Erythroblast (primary cell): ENCODE results near the gene SERBP1.
"Not testable (repeated sequence)": the region's sequence is repeated elsewhere in the genome, so short reads cannot be mapped to it uniquely, and the experiment has no call there.

Experiments
- DNase-seq, 2 experiments: peaks; one replicate each; lab custom pipeline; 2025; lab: John Stamatoyannopoulos, UW
- GATA1 ChIP-seq: IDR thresholded peaks from 2 replicates; pipeline ENCODE4 v1.6.1; 2011; ENCODE audit warnings: low read depth, mild to moderate bottlenecking, control low read depth, low read length, moderate library complexity
- POLR2A ChIP-seq: IDR thresholded peaks from 2 replicates; pipeline ENCODE4 v1.6.1; 2011; ENCODE audit warnings: mild to moderate bottlenecking, low read length

The SERBP1 gene

DNA sequence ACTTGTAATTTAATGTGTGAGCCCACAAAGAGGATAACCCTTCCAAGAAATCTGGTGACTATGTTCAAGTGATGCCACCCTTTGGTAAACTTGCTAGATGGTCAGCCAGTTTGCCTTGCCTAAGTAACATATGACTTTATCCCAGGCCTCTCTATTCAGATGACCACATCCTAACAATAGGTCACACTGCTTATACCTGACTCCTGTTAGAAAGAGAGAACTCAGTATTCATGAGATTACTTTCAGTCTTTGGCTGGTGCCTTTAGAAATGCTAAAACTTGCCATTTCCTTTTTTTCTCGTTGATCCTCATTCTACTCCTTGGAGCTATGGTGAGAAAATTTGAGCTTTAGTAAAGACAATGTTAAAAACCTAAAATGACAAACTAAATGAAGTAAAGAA, 28.5 kb upstream of the SERBP1 start:
- TF ChIP-seq GATA1 (no peak), POLR2A (no peak)

DNA sequence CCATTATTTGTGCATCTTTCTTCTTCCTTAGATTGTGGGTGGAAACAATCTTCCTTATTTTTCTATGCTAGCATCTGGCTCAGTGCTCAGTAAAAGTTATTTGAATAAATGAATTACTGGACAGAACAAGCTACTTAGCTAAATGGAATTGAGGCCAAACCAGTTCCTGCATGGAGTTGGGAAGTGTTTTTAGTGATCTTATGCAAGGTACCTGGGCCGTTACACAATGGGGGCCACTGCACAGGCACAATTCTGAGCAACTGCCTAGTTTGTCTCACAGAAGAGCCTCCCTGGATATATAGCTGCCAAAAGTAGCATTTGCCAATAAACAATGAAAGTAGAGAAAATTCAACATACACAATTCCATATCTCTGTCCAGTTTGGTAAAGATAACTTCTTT, 27.0 kb upstream of the SERBP1 start:
- no peak for DNase-seq
- no peak for TF ChIP-seq GATA1
- TF ChIP-seq POLR2A, result no peak

More for the DNA sequence above, 28.5 kb upstream of the SERBP1 start:
- no peak for DNase-seq

DNA sequence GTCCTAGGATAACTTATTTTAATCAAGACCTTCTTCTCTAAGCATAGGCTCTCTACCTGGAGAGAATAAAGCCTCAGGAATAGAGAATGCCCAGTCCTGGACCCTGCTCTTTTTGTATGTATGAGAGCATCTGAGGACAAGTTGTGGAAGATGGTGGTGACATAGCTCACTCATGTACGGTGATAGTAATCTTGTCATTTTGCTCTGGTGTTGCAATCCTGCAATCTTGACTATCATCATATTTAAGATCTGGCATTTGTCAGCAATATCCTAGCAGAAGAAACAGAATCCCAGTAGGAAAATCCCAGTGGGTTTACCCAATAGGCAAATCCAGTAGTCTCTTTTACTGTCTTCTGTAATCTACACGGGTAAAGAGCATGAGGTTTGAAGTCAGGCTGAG, 21.6 kb upstream of the SERBP1 start:
- no peak for DNase-seq
- TF ChIP-seq POLR2A (no peak), GATA1 (no peak)

DNA sequence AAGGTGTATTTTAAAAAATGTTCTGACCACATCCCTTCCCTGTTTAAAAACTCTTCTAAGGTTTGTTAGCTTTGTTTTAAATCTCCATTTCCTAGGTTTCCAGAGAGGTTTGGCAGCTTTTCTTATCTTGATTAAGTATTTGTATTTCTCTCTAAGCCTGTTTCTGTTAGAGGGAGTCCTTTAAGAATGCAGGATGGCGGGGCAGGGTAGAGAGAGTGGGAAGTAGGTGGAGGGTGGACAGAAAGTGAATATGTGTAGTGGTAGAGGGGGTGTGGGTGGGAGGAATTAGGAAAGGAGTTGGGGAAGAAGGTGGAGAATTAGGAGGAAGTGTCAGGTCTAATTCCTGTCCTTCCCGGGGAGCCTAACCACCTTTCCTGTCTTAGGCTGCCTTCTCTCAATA, 21.2 kb upstream of the SERBP1 start:
- TF ChIP-seq GATA1 (no peak), POLR2A (no peak)
- DNase-seq, result no peak

DNA sequence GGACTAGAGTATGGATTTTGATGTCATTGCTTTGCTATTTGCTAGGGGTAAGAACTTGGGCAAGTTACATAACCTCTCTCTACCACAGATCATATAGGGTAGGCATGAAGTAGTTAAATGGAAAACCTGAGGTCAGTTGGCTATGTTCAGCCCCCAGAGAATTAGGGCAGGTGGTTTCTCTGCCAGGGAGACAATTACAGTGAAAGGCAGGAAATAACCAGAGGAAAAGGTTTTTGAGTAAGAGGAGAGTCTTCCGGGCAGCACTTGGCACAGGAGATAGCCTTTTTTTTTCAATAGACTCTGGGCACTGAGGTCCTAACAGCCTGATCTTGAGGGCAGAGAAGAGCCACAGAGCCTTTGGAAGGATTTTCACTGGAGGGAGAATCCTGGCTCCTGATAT, 16.7 kb upstream of the SERBP1 start:
- DNase-seq, result no peak
- TF ChIP-seq POLR2A (no peak), GATA1 (no peak)

DNA sequence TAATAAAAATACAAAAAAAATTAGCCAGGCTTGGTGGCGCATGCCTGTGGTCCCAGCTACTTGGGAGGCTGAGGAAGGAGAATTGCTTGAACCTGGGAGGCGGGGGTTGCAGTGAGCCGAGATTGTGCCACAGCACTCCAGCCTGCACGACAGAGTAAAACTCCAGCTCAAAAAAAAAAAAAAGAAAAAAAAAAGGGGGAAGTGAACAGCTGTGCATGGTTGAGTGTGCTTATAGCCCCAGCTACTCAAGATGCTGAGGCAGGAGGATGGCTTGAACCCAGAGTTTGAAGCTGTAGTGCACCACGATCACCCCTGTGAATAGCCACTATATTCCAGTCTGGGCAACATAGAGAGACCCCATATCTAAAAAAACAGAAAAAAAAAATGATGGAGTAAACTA, 15.8 kb upstream of the SERBP1 start:
- not testable (repeated sequence) for DNase-seq

DNA sequence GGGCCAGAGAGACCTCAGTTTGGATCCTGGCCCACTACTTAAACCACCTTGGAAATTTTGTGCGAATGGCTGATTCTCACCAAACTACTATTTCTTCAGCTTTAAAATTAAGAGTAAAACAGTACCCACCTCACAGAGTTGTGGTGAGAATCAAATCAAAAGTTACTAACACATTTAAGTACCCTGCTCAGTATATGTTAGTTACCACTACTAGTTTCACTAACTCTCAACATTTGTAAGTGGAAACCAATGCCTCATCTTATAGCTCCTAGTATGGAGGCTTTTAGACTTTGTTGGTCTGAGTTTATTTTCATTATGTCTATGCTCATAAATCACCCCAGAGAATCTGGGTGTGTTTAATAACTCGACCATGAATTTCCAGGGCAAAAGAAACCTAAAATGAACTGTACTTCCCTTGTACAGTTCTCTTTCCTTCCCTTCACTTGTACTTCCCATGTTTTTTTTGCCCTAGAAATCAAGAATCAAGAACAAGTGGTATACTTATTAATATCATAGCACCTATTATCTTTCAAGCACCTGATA, 11.6 kb upstream of the SERBP1 start:
- DNase-seq, result no peak
- no peak for TF ChIP-seq POLR2A
- no peak for TF ChIP-seq GATA1

DNA sequence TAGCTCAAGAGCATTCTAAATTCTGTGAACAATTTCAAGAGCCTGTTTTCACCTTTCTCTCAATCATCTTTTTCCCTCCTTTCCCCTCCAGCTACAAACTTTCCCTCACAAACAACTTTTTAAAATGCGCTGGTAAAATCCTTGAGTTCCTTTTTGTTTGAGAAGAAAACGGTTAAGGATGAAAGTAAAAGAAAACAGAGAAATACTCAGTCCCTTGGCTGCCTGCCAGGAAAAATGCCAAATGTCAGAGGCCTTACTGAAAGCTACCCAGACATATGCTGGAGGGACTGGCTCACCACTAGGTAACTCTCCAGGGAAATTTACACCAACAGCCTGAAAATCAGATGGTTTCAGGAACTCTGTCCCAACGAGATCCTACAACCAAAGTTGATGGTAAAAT, 11.0 kb upstream of the SERBP1 start:
- peak; percentile 33 to 57 for DNase-seq
- no peak for TF ChIP-seq GATA1
- TF ChIP-seq POLR2A, result no peak

DNA sequence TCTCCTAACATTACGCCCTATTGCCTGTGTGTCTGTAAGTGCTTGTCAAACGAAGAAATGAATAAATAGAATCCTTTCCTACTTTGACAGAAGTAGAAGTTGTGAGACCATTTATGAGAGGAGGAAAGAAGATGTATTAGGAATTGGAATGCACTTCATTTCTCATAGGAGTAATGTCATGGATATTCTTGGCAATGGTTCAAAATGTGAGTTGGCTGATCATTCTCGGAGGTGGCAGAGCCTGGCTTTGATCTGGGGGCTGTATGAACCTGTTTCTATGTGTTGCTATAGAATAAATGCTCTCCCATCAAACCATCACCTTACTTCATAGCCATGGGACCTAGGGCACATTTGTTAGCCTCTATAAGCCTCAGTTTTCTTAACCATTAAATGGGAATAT, 10.1 kb upstream of the SERBP1 start:
- DNase-seq, result no peak
- TF ChIP-seq GATA1 (no peak), POLR2A (no peak)

DNA sequence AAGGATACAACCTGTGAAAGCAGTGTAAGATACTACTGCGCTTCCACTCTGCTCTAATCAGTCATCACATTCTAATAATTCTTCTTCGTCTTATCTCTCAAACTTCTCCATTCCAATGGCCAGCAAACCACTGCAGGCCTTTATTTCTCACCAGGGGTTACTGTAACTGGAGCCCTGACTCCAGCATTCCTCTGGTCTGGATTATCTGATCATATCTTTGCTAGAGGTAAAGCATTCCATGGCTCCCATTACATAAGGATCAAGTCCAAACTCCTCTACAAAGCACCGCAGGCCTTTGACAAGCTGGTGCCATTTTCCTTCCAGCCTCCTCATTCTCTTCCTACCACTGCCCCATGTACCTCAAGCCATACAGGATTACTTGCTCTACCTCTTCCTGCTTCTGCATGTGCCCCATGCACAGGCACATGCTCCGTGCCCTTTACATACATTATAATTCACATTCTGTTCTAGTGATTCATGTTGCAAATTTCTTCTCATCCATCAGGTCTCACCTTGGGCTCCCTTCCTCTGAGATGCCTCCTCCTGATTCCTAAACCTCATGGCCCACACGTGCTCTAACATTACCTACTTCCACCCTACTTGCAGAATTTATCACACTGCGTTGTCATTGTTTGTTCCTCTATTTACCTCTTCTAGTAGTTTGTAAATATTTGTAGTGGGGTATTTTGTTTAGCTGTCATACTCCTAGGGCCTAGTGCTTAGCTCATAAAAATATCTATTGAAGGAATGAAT, 9.3 kb upstream of the SERBP1 start:
- no peak for DNase-seq

DNA sequence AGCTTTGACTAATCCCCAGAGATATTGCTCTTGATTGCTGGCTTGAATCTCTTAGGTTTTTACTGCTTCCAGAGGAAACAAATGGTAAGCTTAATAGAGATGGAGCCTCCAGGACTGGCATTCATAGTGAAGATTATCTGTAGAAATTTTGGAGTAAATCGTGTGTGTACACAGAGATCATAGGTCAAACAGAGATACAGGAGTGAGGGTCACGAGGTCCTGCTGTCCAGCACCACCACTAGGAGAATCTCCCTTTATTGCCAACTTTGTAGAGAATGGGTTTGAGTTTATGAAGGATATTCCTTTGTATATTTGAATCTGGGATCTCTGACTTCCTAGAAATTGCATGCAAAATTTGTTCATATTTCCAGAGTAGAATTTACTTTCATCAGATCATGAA, 7.8 kb upstream of the SERBP1 start:
- TF ChIP-seq POLR2A, result no peak
- no peak for TF ChIP-seq GATA1
- DNase-seq, result peak in 1 of 2 experiments; percentile 36

More for the DNA sequence above, 9.3 kb upstream of the SERBP1 start:
- TF ChIP-seq POLR2A, result no peak
- TF ChIP-seq GATA1, result no peak

DNA sequence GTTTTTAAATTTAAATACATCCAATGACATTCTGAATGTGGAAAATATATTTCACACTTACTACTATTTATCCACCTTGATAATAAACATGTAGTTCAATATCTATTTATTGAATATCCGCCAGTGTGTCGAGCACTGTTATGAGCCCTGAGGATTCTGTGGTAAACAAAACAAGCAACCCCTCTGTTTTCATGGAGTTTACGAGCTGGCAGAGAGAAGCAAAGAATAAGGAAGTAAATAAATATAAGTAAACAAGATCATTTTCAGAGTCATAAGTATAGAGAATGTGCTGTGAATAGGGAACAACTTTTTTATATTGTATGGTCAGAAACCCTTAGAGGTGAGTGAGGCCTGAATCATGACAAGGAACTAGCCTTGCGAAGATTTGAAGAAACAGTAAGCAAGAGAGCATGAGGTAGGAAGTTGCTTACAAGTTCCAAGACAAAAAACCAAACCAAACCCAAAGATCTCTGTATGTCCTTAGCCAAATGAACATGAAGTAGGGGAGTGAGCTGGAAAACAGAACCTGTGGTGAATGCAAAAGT, 6.4 kb upstream of the SERBP1 start:
- TF ChIP-seq POLR2A (no peak), GATA1 (no peak)
- DNase-seq, result no peak

DNA sequence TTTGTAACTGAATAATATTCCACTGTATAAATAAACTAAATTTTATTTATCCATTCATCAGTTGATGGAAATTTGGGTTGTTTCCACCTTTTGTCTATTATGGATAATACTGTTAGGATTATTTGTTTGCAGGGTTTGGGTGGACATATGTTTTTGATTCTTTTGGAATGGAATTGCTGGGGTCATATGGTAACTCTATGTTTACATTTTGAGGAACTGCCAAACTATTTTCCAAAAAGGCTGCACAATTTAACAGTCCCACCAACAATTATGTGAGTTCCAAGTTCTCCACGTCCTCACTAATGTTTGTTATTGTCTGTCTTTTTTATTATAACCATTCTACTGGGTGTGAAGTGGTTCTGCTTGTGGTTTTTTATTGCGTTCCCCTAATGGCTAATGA, 4.3 kb upstream of the SERBP1 start:
- no peak for TF ChIP-seq POLR2A
- no peak for TF ChIP-seq GATA1
- no peak for DNase-seq

DNA sequence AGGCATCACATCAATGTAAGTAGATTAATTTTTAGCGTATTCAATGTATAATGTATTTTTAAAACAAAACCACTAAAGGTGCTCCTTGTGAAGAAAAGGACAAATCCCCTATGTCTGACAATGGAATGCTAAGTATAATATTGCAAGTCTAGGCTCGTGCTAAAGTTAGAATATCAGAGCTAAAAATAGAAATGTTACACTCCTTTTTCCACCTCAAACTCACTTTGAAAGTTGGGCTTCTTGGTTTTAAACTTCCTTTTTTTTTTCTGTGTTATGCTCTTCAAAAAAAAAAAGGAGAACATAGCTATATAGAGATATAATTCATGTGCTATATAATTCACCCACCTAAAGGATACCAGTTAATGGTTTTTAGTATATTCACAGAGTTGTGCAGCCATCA, 3.6 kb upstream of the SERBP1 start:
- TF ChIP-seq POLR2A (no peak), GATA1 (no peak)
- DNase-seq, result no peak

DNA sequence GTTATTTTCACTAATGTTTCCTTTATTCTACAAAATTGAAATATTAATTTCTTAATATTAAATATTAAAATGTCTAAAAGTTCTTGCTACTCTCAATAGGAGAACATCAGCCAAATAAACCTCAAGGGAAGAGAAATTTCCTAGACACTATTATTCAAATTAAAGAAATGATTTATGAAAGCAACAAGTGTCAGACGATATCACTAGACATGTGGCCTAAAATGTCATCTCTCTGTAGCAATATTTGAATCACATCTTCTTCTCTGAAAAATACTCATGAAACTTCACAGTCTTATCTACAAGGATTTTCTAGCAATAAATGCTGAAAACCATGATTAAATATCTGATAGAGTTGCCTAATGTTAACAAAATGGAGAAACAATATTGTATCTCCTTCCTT, 2.5 kb upstream of the SERBP1 start:
- TF ChIP-seq POLR2A, result no peak
- no peak for TF ChIP-seq GATA1
- no peak for DNase-seq

DNA sequence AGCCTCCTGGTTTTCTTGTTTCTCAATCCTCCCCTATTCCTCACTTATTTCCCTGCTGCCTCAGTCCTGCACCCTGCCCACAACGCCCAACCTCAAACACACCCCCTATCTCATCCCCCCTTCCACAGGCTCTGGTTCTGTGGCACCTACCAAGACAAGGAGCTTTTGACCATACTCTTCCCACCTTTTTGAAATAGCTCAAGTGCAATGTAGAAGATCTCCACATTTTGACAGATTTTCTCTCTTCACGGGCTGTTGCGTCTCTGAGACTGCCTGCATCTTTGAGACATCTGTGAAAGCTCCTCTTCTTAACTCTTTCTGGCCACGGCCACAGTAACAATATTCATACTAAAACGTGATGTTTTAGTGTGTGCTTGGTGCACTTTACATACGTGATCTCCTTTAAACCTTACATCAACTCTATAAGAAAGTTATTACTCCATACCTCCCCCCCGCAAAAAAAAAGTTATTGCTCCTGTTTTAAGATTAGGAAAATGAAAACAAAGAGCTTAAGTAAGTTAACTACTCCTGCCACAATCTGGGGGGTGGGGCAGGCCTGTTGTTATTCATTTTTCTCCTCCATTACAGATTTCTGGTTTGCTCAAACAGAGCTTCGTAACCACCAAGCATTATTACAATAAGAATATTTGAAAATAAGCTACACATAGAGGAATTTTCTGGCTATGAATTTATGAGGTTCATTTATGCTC, 1.8 kb upstream of the SERBP1 start:
- TF ChIP-seq POLR2A, result no peak
- no peak for TF ChIP-seq GATA1
- peak in 1 of 2 experiments; percentile 27 for DNase-seq
